ENCODE data around the gene USHBP1. TPM values are rescaled to one million over a fixed set of nuclear protein-coding genes. Genes with fewer than 3 reads are reported as not detected.

The USHBP1 gene
- total and polyA plus RNA-seq, 2 donors (not counting 1 experiment from before 2014, with no cell fraction given) = 0.39 TPM; not detected in 1

DNA sequence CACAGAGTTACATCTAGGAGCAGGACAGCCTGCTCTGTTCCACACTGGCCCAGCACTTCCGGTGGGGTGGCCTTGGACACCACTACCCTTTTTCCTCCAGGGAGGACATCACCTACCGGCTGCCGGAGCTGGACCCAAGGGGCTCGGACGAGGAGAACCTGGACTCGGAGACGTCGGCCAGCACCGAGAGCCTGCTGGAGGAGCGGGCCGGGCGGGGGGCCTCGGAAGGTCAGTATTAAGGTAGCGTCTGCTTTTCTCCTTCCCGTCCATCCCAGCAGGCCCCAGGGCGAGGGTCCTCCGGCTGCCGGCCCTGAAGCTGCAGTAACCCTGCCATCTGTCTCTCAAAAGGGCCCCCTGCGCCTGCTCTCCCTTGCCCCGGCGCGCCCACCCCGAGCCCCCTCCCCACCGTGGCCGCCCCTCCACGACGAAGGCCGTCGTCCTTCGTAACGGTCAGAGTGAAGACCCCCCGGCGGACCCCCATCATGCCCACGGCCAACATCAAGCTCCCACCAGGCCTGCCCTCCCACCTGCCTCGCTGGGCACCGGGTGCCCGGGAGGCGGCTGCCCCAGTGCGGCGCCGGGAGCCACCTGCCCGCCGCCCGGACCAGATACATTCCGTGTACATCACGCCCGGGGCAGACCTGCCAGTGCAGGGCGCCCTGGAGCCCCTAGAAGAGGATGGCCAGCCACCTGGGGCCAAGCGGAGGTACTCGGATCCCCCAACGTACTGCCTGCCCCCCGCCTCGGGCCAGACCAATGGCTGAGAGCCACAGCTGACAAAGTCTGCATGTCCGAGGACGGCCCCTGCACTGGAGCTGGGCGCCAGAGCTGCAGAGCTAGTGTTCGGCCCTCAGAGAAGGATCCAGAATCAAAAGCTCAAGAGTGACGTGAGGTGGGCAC, 52.7 kb downstream of the USHBP1 start:
- peaks cover 0 to 52% of the 10 kb centered on the region in 2 experiments for H3K36me3 ChIP-seq (replicated peaks in 1 of 2; ENCODE audit: control extremely low read depth in 1 of 2, control insufficient read depth in 1 of 2, extremely low read depth in 1 of 2, insufficient read depth in 2 of 2, low read length in 1 of 2)
- no peak for DNase-seq
- Mint-ChIP-seq H3K27me3 (no peaks in the 10 kb centered on the region), H3K4me3 (no peak overlapping the region), H3K4me1 (peaks cover 26% of the 10 kb centered on the region), H3K27ac (peak overlapping the region; percentile 20), H3K9me3 (ENCODE audit: insufficient read depth) (no peaks in the 10 kb centered on the region)
- TF ChIP-seq CTCF (IDR thresholded peaks at IDR 0.05) (no peak), EZH2 (IDR thresholded peaks at IDR 0.05; ENCODE audit: borderline replicate concordance, insufficient read depth, low read depth, low read length, poor library complexity, severe bottlenecking) (no peak)
- CTCF ChIA-PET = interaction anchor here (1.0 kb wide), 1 partner anchor 24 kb away, joined by 3 read pairs; no protein-coding TSS in a partner anchor
- H3K9me3 ChIP-seq (ENCODE audit: control extremely low read depth in 1 of 3, control insufficient read depth in 2 of 3, insufficient read depth in 1 of 3, low read length in 2 of 3) = peaks cover 0 to 6% (median 0%) of the 10 kb centered on the region in 3 donors
- no peaks in the 10 kb centered on the region for H3K27me3 ChIP-seq (replicated peaks in 1 of 4; ENCODE audit: control extremely low read depth in 1 of 4, control insufficient read depth in 3 of 4, insufficient read depth in 4 of 4, low read length in 3 of 4)
- H3K4me1 ChIP-seq (ENCODE audit: control insufficient read depth in 2 of 2, insufficient read depth in 2 of 2, low read length in 2 of 2) = peaks cover 10 to 30% of the 10 kb centered on the region in 2 donors
- POLR2A ChIA-PET = interaction anchor here (1.3 kb wide), 1 partner anchor 14 kb away, joined by 4 read pairs; the partner anchor contains the start of gene OCEL1
- no peak for ATAC-seq (ENCODE audit: low read depth)
- no peaks in the 10 kb centered on the region for H3K79me2 ChIP-seq (ENCODE audit: control insufficient read depth, insufficient read depth, low read length)
- intact Hi-C loops (cut with micrococcal nuclease) = no loop called here
- no peaks in the 10 kb centered on the region for H4K20me1 ChIP-seq (ENCODE audit: control insufficient read depth, insufficient read depth, low read length, poor library complexity, severe bottlenecking)
- no peak overlapping the region for H2AFZ ChIP-seq (ENCODE audit: insufficient read depth, low read depth, low read length, poor library complexity, severe bottlenecking)
- H3K9ac ChIP-seq (ENCODE audit: low read length) = no peak overlapping the region
- H3K27ac ChIP-seq (ENCODE audit: low read length in 2 of 2) = no peak overlapping the region
- no peak overlapping the region for H3K4me3 ChIP-seq (ENCODE audit: control extremely low read depth in 1 of 5, extremely low read depth in 1 of 5, insufficient read depth in 1 of 5, low read depth in 2 of 5, low read length in 4 of 5)
- no peak overlapping the region for H3K4me2 ChIP-seq (replicated peaks; ENCODE audit: low read depth, low read length, poor library complexity, severe bottlenecking)
- 98% methylated on average over 55 of the region's 58 CpGs for WGBS (ENCODE audit: insufficient coverage)

DNA sequence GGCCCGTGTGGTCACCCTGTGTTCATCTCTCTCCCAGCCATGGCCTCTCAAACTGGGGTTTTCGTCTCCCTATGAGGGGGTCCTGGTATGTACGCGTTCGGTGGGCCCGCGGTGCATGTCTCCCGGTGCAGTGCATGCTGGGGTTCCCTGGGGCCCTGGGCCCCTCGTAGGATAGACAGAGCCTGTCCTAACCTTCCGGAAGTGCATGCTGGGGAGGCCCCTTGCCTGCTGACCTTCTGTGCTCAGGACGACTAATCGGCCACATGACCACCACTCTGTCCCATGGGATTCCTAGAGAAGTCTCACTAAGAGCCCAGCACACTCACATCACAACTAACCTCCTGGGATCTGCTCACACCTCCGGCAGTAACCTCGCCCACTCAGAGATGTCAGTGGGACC, 54.2 kb downstream of the USHBP1 start:
- Histone ChIP-seq H3K4me3 (ENCODE audit: control extremely low read depth in 1 of 5, extremely low read depth in 1 of 5, insufficient read depth in 1 of 5, low read depth in 2 of 5, low read length in 4 of 5) (no peak overlapping the region), H3K4me2 (replicated peaks; ENCODE audit: low read depth, low read length, poor library complexity, severe bottlenecking) (no peak overlapping the region), H3K79me2 (ENCODE audit: control insufficient read depth, insufficient read depth, low read length) (no peaks in the 10 kb centered on the region), H2AFZ (ENCODE audit: insufficient read depth, low read depth, low read length, poor library complexity, severe bottlenecking) (no peak overlapping the region), H3K36me3 (replicated peaks in 1 of 2; ENCODE audit: control extremely low read depth in 1 of 2, control insufficient read depth in 1 of 2, extremely low read depth in 1 of 2, insufficient read depth in 2 of 2, low read length in 1 of 2) (peaks cover 0 to 64% of the 10 kb centered on the region in 2 experiments), H3K9ac (ENCODE audit: low read length) (no peak overlapping the region), H3K4me1 (ENCODE audit: control insufficient read depth in 2 of 2, insufficient read depth in 2 of 2, low read length in 2 of 2) (peaks cover 5 to 22% of the 10 kb centered on the region in 2 donors), H3K27me3 (replicated peaks in 1 of 4; ENCODE audit: control extremely low read depth in 1 of 4, control insufficient read depth in 3 of 4, insufficient read depth in 4 of 4, low read length in 3 of 4) (no peaks in the 10 kb centered on the region), H3K9me3 (ENCODE audit: control extremely low read depth in 1 of 3, control insufficient read depth in 2 of 3, insufficient read depth in 1 of 3, low read length in 2 of 3) (peaks cover 0 to 6% (median 0%) of the 10 kb centered on the region in 3 donors), H4K20me1 (ENCODE audit: control insufficient read depth, insufficient read depth, low read length, poor library complexity, severe bottlenecking) (no peaks in the 10 kb centered on the region), H3K27ac (ENCODE audit: low read length in 2 of 2) (no peak overlapping the region)
- DNase-seq (no peak), ATAC-seq (ENCODE audit: low read depth) (no peak)
- ChIA-PET POLR2A (no interaction called here), CTCF (interaction anchor here (1.6 kb wide), 1 partner anchor 24 kb away, joined by 4 read pairs; no protein-coding TSS in a partner anchor)
- peak overlapping the region; percentile 32 for H3K27ac Mint-ChIP-seq
- H3K27me3 Mint-ChIP-seq = no peaks in the 10 kb centered on the region
- TF ChIP-seq CTCF (IDR thresholded peaks at IDR 0.05) = no peak
- TF ChIP-seq EZH2 (IDR thresholded peaks at IDR 0.05; ENCODE audit: borderline replicate concordance, insufficient read depth, low read depth, low read length, poor library complexity, severe bottlenecking) = no peak
- WGBS (ENCODE audit: insufficient coverage) = 88% methylated on average over 12 of the region's 14 CpGs
- H3K4me3 Mint-ChIP-seq = no peak overlapping the region
- no peaks in the 10 kb centered on the region for H3K9me3 Mint-ChIP-seq (ENCODE audit: insufficient read depth)
- intact Hi-C loops (cut with micrococcal nuclease) = no loop called here
- H3K4me1 Mint-ChIP-seq = peaks cover 20% of the 10 kb centered on the region

Measured in B cell (primary cell).